ENCODE results near the gene BCO2.

BCO2 gene

GRCh38 chr11:112226062-112226830 lies 50.9 kb downstream of the BCO2 start, which contains the start of gene PTS:
Gene PTS (plus strand): TSS chr11:112226428. CDS start chr11:112226444, 16 bp downstream.
- CTCF ChIA-PET, result interaction anchor here (0.6 to 19.0 kb wide), 4 partner anchors 9 to 57 kb away, joined by 3 to 308 read pairs (median 4); no protein-coding TSS in a partner anchor
- TF ChIP-seq PRDM10 (tag by site-specific recombination; IDR thresholded peaks at IDR 0.05) (peak; percentile 69), KLF16 (tag by site-specific recombination; IDR thresholded peaks at IDR 0.05) (peak; percentile 71; the same call in 1 of the 2 replicates), ZSCAN30 (tag by site-specific recombination; IDR thresholded peaks at IDR 0.05) (peak; percentile 38; the same call in 1 of the 2 replicates), ZNF266 (tag by site-specific recombination; IDR thresholded peaks at IDR 0.05; ENCODE audit: low read depth) (no peak), ZNF621 (tag by site-specific recombination; IDR thresholded peaks at IDR 0.05) (no peak), ZNF324 (tag by site-specific recombination; IDR thresholded peaks at IDR 0.05) (no peak), ZNF580 (tag by site-specific recombination; IDR thresholded peaks at IDR 0.05) (no peak), ZNF335 (tag by site-specific recombination; conservative IDR thresholded peaks at IDR 0.05) (peak; percentile 88), YY1 (tag by site-specific recombination; IDR thresholded peaks at IDR 0.05) (no peak), ZNF660 (tag by site-specific recombination; IDR thresholded peaks at IDR 0.05) (0 out of 2 replicates have a peak, but pooled peaks have one; percentile 8), ZBTB21 (tag by site-specific recombination; IDR thresholded peaks at IDR 0.05) (no peak), KLF10 (tag by site-specific recombination; IDR thresholded peaks at IDR 0.05) (0 out of 2 replicates have a peak, but pooled peaks have one; percentile 58), ZFP37 (tag by site-specific recombination; IDR thresholded peaks at IDR 0.05) (peak; percentile 64; the same call in 1 of the 2 replicates), ZNF341 (tag by site-specific recombination; IDR thresholded peaks at IDR 0.05; ENCODE audit: low read depth) (peak; percentile 98), ZBTB6 (tag by site-specific recombination; IDR thresholded peaks at IDR 0.05) (0 out of 2 replicates have a peak, but pooled peaks have one; percentile 51), ZBTB11 (tag by site-specific recombination; conservative IDR thresholded peaks at IDR 0.05; ENCODE audit: low read depth) (0 out of 2 replicates have a peak, but pooled peaks have one; percentile 11), AEBP2 (tag by site-specific recombination; IDR thresholded peaks at IDR 0.05; ENCODE audit: borderline replicate concordance) (no peak), ZNF629 (tag by site-specific recombination; IDR thresholded peaks at IDR 0.05) (0 out of 2 replicates have a peak, but pooled peaks have one; percentile 46), ZNF223 (tag by site-specific recombination; IDR thresholded peaks at IDR 0.05) (peak; percentile 84; the same call in 1 of the 2 replicates), ZBTB10 (tag by site-specific recombination; IDR thresholded peaks at IDR 0.05) (no peak)

More at GRCh38 chr11:112226062-112226830, 50.9 kb downstream of the BCO2 start, which contains the start of gene PTS:
- no peaks in the 10 kb centered on the region for H3K9me3 ChIP-seq (ENCODE audit: control insufficient read depth, insufficient read depth, low read depth, low read length)
- peak within 1 kb of the TSS; percentile 81 for H3K27ac ChIP-seq (ENCODE audit: extremely low read depth, low read depth, low read length)
- H3K4me1 ChIP-seq (ENCODE audit: control insufficient read depth, insufficient read depth, low read length), result no peaks in the 10 kb centered on the region
- POLR2A ChIA-PET, result interaction anchor here (0.5 to 1.5 kb wide), 4 partner anchors 11 to 930 kb away, joined by 4 to 6 read pairs (median 4); no protein-coding TSS in a partner anchor
- peaks cover 0 to 33% of the 10 kb centered on the region in 2 experiments; a peak in 1 of 3 replicates for H3K36me3 ChIP-seq (ENCODE audit: control insufficient read depth in 2 of 2, insufficient read depth in 1 of 2, low read length in 2 of 2)
- peak within 1 kb of the TSS; percentile 88 for H3K4me3 ChIP-seq (ENCODE audit: low read depth, low read length)
